OCI-LY3 (cell line): ENCODE measurements around the gene LMTK2.

Source experiments
- H2AFZ ChIP-seq: fragments of 200-600, 300-600 bp; shearing (Covaris generic); 2 replicates; pipeline ENCODE4 v1.6.0; 2014; ENCODE audit warnings: antibody characterized with exemption, low read depth, low read length
- H3K27ac ChIP-seq: fragments of 200-600, 300-600 bp; sonication (generic); 2 replicates; pipeline ENCODE4 v1.5.1; 2014; ENCODE audit warnings: mild to moderate bottlenecking, low read length, moderate library complexity, mixed read lengths
- H3K27me3 ChIP-seq: fragments of 200-600, 300-600 bp; sonication (generic); 2 replicates; pipeline ENCODE4 v1.6.1; 2014; ENCODE audit warnings: low read depth, low read length, mixed read lengths
- H3K36me3 ChIP-seq: fragments of 200-600, 300-600 bp; sonication (generic); replicated peaks from 2 replicates; pipeline ENCODE3; 2014; ENCODE audit warnings: low read depth, low read length, mixed read lengths
- H3K4me1 ChIP-seq: fragments of 300-600, 200-600 bp; sonication (generic); 2 replicates; pipeline ENCODE4 v1.6.1; 2014; ENCODE audit warnings: low read length, mixed read lengths
- H3K4me2 ChIP-seq: fragments of 200-600, 300-600 bp; sonication (generic); 2 replicates; pipeline ENCODE4 v1.6.1; 2014; ENCODE audit warnings: low read length, mixed read lengths
- H3K4me3 ChIP-seq: fragments of 300-600, 200-600 bp; sonication (generic); 2 replicates; pipeline ENCODE4 v1.5.1; 2014; ENCODE audit warnings: antibody characterized with exemption, mild to moderate bottlenecking, low read length, moderate library complexity
- H3K79me2 ChIP-seq: fragments of 300-600, 200-600 bp; shearing (Covaris generic); 2 replicates; pipeline ENCODE4 v1.6.1; 2014; ENCODE audit warnings: mild to moderate bottlenecking, low read length, mixed read lengths
- H3K9ac ChIP-seq: fragments of 300-600, 200-600 bp; shearing (Covaris generic); 2 replicates; pipeline ENCODE4 v1.6.0; 2014; ENCODE audit warnings: mild to moderate bottlenecking, low read length, moderate library complexity
- H3K9me3 ChIP-seq: fragments of 200-600, 300-600 bp; shearing (Covaris generic); 2 replicates; pipeline ENCODE4 v1.6.1; 2014; ENCODE audit warnings: low read length, mixed read lengths; ENCODE audit not compliant: insufficient read depth
- H4K20me1 ChIP-seq: fragments of 200-600, 300-600 bp; sonication (generic); 2 replicates; pipeline ENCODE4 v1.6.1; 2016; ENCODE audit warnings: low read length, mixed read lengths; ENCODE audit not compliant: insufficient read depth
- CTCF ChIP-seq: fragments of 200-600, 300-600 bp; sonication (generic); IDR thresholded peaks from 2 replicates; pipeline ENCODE4 v1.5.1; 2014; ENCODE audit warnings: antibody characterized with exemption, low read length, low read depth
- EZH2phosphoT487 ChIP-seq: fragments of 200-600 bp; shearing (Covaris generic); IDR thresholded peaks from 2 replicates; pipeline ENCODE4 v1.6.1; 2018; ENCODE audit warnings: antibody characterized with exemption, mixed run types, low read depth

Gene LMTK2

GRCh38 chr7:98106647-98107312 is at the start of gene LMTK2:
Gene LMTK2 (plus strand): TSS chr7:98106862. CDS start chr7:98107178, 316 bp downstream.
- Histone ChIP-seq H3K79me2 (peaks cover 20% of the 10 kb centered on the region), H3K27ac (no peak within 1 kb of the TSS), H2AFZ (peak within 1 kb of the TSS; percentile 75; the same call in 1 of the 2 replicates), H3K36me3 (no peaks in the 10 kb centered on the region), H3K4me3 (peak within 1 kb of the TSS; percentile 84), H3K4me1 (peaks cover 7% of the 10 kb centered on the region), H3K27me3 (peaks cover 3% of the 10 kb centered on the region; the same call in 1 of the 2 replicates), H3K9me3 (no peaks in the 10 kb centered on the region), H3K4me2 (peak within 1 kb of the TSS; percentile 100), H4K20me1 (peaks cover 27% of the 10 kb centered on the region), H3K9ac (peak within 1 kb of the TSS; percentile 61)
- TF ChIP-seq CTCF = peak; percentile 83
- TF ChIP-seq EZH2phosphoT487 = no peak

- no peak overlapping the region for H3K9ac ChIP-seq
- no peak for TF ChIP-seq CTCF
- TF ChIP-seq EZH2phosphoT487 = no peak
- H3K27ac ChIP-seq = no peak overlapping the region
Observed at GRCh38 chr7:98057157-98057556, 49.5 kb upstream of the LMTK2 start.

GRCh38 chr7:98058186-98058585 is 48.5 kb upstream of the LMTK2 start:
- H3K27me3 ChIP-seq = 0 out of 2 replicates have a peak, but pooled peaks cover 7% of the 10 kb centered on the region
- H3K4me2 ChIP-seq = no peak overlapping the region
- H3K9me3 ChIP-seq = no peaks in the 10 kb centered on the region
- H3K4me1 ChIP-seq = no peaks in the 10 kb centered on the region
- TF ChIP-seq CTCF = no peak
- no peak for TF ChIP-seq EZH2phosphoT487
- no peak overlapping the region for H3K9ac ChIP-seq
- H3K4me3 ChIP-seq = no peak overlapping the region
- H3K36me3 ChIP-seq = no peaks in the 10 kb centered on the region
- no peak overlapping the region for H3K27ac ChIP-seq
- H4K20me1 ChIP-seq = no peaks in the 10 kb centered on the region
- no peaks in the 10 kb centered on the region for H3K79me2 ChIP-seq
- H2AFZ ChIP-seq = no peak overlapping the region

More at GRCh38 chr7:98057157-98057556, 49.5 kb upstream of the LMTK2 start:
- H2AFZ ChIP-seq = no peak overlapping the region
- H3K9me3 ChIP-seq = no peaks in the 10 kb centered on the region
- H3K79me2 ChIP-seq = no peaks in the 10 kb centered on the region
- no peaks in the 10 kb centered on the region for H3K4me1 ChIP-seq
- H3K36me3 ChIP-seq = no peaks in the 10 kb centered on the region
- H4K20me1 ChIP-seq = no peaks in the 10 kb centered on the region
- no peak overlapping the region for H3K4me3 ChIP-seq
- 0 out of 2 replicates have a peak, but pooled peaks cover 7% of the 10 kb centered on the region for H3K27me3 ChIP-seq
- H3K4me2 ChIP-seq = no peak overlapping the region

GRCh38 chr7:98064233-98064632 is 42.4 kb upstream of the LMTK2 start:
- Histone ChIP-seq H3K27me3 (no peaks in the 10 kb centered on the region), H3K36me3 (no peaks in the 10 kb centered on the region), H4K20me1 (no peaks in the 10 kb centered on the region), H3K4me3 (no peak overlapping the region), H3K79me2 (no peaks in the 10 kb centered on the region), H3K27ac (no peak overlapping the region), H3K4me1 (no peaks in the 10 kb centered on the region), H2AFZ (no peak overlapping the region), H3K9ac (no peak overlapping the region), H3K9me3 (no peaks in the 10 kb centered on the region), H3K4me2 (no peak overlapping the region)
- TF ChIP-seq EZH2phosphoT487 (no peak), CTCF (no peak)
